8988T (cell line): ENCODE results near the gene FKBP11.
"Not testable (repeated sequence)": the region's sequence is repeated elsewhere in the genome, so short reads cannot be mapped to it uniquely, and the experiment has no call there.

ENCODE experiments used
- DNase-seq: peaks from one replicate; pipeline ENCODE4 v3.0.0; 2011

Gene FKBP11

GRCh38 chr12:48903363-48903981 is 21.8 kb downstream of the FKBP11 start:
- no peak for DNase-seq

- DNase-seq, result no peak
These were observed 24.0 kb downstream of the FKBP11 start for GRCh38 chr12:48901278-48901677.

GRCh38 chr12:48899651-48900050 is 25.6 kb downstream of the FKBP11 start:
- no peak for DNase-seq

GRCh38 chr12:48894271-48894670 is 31.0 kb downstream of the FKBP11 start:
- no peak for DNase-seq

GRCh38 chr12:48890657-48891418 is 34.5 kb downstream of the FKBP11 start:
- DNase-seq, result peak; percentile 43

GRCh38 chr12:48889679-48890078 is 35.6 kb downstream of the FKBP11 start:
- no peak for DNase-seq

- no peak for DNase-seq
These were observed 41.8 kb downstream of the FKBP11 start for GRCh38 chr12:48883305-48884161.

- DNase-seq, result no peak
These were observed 42.4 kb downstream of the FKBP11 start for GRCh38 chr12:48882972-48883304.

- no peak for DNase-seq
These were observed 43.0 kb downstream of the FKBP11 start for GRCh38 chr12:48882315-48882687.

- DNase-seq, result no peak
These were observed 43.5 kb downstream of the FKBP11 start for GRCh38 chr12:48881686-48882314.

GRCh38 chr12:48880647-48881046 is 44.6 kb downstream of the FKBP11 start:
- no peak for DNase-seq

GRCh38 chr12:48878548-48878947 is 46.7 kb downstream of the FKBP11 start:
- no peak for DNase-seq

GRCh38 chr12:48875944-48876515 is 49.3 kb downstream of the FKBP11 start:
- DNase-seq, result no peak

- DNase-seq, result not testable (repeated sequence)
These were observed 51.8 kb downstream of the FKBP11 start for GRCh38 chr12:48873534-48873933.

GRCh38 chr12:48873096-48873495 is 52.2 kb downstream of the FKBP11 start:
- DNase-seq, result no peak
